GM06990 (cell line): ENCODE results near the gene UBE2L5.

ENCODE experiments used
- DNase-seq: peaks from one replicate; pipeline ENCODE4 v3.0.0-alpha.2; 2011; ENCODE audit not compliant: insufficient read length; ENCODE audit errors: extremely low read depth
- H3K27me3 ChIP-seq: replicated peaks from 2 replicates; pipeline ENCODE4 v1.6.0; 2011; ENCODE audit warnings: low read length; ENCODE audit not compliant: control insufficient read depth, insufficient read depth
- H3K36me3 ChIP-seq: 2 replicates; pipeline ENCODE4 v1.5.1; 2011; ENCODE audit warnings: low read length; ENCODE audit not compliant: control insufficient read depth, insufficient read depth
- H3K4me3 ChIP-seq: replicated peaks from 2 replicates; pipeline ENCODE4 v1.5.1; 2011; ENCODE audit warnings: low read depth, mild to moderate bottlenecking, control low read depth, low read length
- TF ChIP-seq, protein P1 (sequence below): IDR thresholded peaks from 2 replicates; pipeline ENCODE4 v1.5.1; 2011; ENCODE audit warnings: low read length, control low read depth, mild to moderate bottlenecking, inconsistent platforms; ENCODE audit not compliant: insufficient read depth, poor library complexity, severe bottlenecking

The UBE2L5 gene

GRCh38 chr13:30378191-30378590 is 44.1 kb upstream of the UBE2L5 start:
- TF ChIP-seq, protein P1, sequence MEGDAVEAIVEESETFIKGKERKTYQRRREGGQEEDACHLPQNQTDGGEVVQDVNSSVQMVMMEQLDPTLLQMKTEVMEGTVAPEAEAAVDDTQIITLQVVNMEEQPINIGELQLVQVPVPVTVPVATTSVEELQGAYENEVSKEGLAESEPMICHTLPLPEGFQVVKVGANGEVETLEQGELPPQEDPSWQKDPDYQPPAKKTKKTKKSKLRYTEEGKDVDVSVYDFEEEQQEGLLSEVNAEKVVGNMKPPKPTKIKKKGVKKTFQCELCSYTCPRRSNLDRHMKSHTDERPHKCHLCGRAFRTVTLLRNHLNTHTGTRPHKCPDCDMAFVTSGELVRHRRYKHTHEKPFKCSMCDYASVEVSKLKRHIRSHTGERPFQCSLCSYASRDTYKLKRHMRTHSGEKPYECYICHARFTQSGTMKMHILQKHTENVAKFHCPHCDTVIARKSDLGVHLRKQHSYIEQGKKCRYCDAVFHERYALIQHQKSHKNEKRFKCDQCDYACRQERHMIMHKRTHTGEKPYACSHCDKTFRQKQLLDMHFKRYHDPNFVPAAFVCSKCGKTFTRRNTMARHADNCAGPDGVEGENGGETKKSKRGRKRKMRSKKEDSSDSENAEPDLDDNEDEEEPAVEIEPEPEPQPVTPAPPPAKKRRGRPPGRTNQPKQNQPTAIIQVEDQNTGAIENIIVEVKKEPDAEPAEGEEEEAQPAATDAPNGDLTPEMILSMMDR, result no peak
- H3K36me3 ChIP-seq, result no peaks in the 10 kb centered on the region

GRCh38 chr13:30381049-30381448 is 41.2 kb upstream of the UBE2L5 start:
- H3K4me3 ChIP-seq, result no peak overlapping the region
- DNase-seq, result no peak
- no peaks in the 10 kb centered on the region for H3K27me3 ChIP-seq
- H3K36me3 ChIP-seq, result no peaks in the 10 kb centered on the region
- TF ChIP-seq, protein P1, result no peak

More at GRCh38 chr13:30378191-30378590, 44.1 kb upstream of the UBE2L5 start:
- DNase-seq, result no peak
- no peaks in the 10 kb centered on the region for H3K27me3 ChIP-seq
- no peak overlapping the region for H3K4me3 ChIP-seq

- H3K27me3 ChIP-seq, result no peaks in the 10 kb centered on the region
- TF ChIP-seq, protein P1, result no peak
- no peak for DNase-seq
Observed at GRCh38 chr13:30382836-30383525, 39.3 kb upstream of the UBE2L5 start.

GRCh38 chr13:30388406-30389283 is 33.6 kb upstream of the UBE2L5 start:
- DNase-seq, result no peak
- TF ChIP-seq, protein P1, result no peak
- Histone ChIP-seq H3K4me3 (no peak overlapping the region), H3K36me3 (no peaks in the 10 kb centered on the region), H3K27me3 (no peaks in the 10 kb centered on the region)

More at GRCh38 chr13:30382836-30383525, 39.3 kb upstream of the UBE2L5 start:
- H3K4me3 ChIP-seq, result no peak overlapping the region
- H3K36me3 ChIP-seq, result no peaks in the 10 kb centered on the region

DNA sequence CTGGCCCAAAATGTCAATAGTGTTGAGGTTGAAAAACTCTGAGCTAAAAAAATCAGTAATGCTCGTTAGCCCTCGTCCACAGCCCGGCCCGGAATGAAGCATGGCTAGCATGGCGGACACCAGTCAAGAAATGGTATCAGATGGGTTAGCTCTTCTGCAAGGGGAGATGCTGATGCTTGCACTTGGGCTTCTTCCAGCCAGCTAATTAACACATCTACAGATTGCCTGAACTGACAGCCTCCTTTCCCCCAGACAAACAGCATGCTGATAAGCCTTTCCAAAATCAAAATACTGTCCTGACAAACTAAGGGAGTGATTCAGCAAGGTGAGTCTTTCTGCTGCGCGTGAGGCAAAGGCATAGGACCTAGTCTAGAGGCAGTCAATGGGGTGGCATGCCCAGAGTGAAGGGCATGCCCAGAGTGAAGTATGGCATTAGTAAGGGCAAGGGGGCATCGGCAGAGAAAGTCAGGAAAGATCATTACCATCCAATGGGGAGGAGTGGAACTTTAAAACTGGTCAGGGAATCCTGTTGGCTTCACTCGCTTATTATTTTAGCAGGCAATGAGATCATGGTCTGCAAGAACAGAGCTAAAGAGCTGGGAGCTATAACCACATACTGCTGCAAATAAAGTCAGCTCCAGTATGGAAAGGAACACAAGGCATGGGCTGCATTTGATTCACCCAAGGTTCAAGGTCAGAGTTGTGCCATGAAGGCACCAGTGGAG is 30.2 kb upstream of the UBE2L5 start:
- no peaks in the 10 kb centered on the region for H3K27me3 ChIP-seq
- H3K4me3 ChIP-seq, result no peak overlapping the region
- DNase-seq, result no peak
- TF ChIP-seq, protein P1, result no peak
- H3K36me3 ChIP-seq, result no peaks in the 10 kb centered on the region
